Measurements from ENCODE around the gene PGGHG. TPM values are rescaled to one million over a fixed set of nuclear protein-coding genes. Genes with fewer than 3 reads are reported as not detected.

The PGGHG gene
- total RNA-seq, 4 donors from 2014 or later = 13.3 to 23.7 (median 18.8) TPM

DNA sequence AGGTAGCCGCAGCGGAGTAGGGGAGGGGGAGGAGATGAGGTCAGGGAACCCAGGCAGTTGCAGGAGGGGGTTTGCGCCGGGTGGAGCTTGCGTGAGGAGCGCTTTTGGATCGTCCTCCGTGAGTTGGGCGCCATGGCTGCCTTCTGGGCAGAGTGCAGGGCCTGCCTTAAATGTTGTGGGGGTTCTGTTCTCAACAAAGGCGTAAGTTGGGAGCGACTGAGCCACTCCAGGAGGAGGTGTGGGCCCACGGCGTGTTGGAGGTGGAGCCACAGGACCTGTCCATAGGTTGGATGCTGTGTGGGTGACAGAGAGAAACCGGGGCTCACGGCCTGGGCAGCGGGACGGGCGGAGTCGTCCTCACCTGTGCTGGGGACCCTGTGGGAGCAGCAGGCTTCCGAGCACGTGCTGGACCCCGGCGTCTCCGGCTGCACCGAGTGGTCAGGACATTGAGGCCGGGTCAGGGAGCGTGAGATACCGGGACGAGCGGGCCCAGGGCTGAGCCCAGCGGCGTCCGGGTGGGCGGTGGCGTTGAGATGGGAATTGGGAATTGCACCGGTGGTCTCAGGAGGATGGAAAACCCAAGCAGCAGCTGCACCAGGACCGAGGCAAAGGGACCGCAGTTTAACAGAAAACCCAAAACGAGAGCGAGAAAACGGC is 977 bp upstream of the PGGHG start:
- Histone ChIP-seq H3K36me3 (peaks cover 0 to 13% (median 5%) of the 10 kb centered on the region in 4 donors), H3K9me3 (no peaks in the 10 kb centered on the region), H3K27me3 (peaks cover 0 to 44% (median 3%) of the 10 kb centered on the region in 4 donors), H3K4me1 (peaks cover 8 to 30% (median 28%) of the 10 kb centered on the region in 4 donors), H3K4me3 (peak overlapping the region; percentile 80 to 93 (median 82)), H3K27ac (replicated peaks in 1 of 4) (peak overlapping the region in 2 of 4 donors; percentile 70 to 78)
- intact Hi-C loops (cut with DNase I) = no loop called here
- DNase-seq (ENCODE audit: extremely low spot score) = no peak
- TF ChIP-seq POLR2AphosphoS5 (IDR thresholded peaks at IDR 0.05) (no peak), EP300 (IDR thresholded peaks at IDR 0.05) (no peak)
- 35% methylated on average over 39 of the region's 41 CpGs for WGBS

DNA sequence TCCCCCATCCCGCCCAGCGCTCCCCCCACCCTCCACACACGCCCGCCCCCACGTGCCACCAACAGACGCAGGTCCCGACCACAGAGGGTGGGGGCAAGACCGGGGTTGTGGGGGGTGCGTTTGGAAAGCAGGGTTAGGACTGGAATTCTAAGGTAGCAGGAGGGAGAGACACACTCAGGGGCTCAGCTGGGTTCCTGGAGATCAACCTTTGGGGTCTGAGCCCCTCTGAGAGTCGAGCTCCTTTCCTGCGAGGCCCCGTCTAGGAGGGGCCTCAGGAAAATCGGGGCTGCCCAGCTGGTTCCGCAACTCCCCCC is 429 bp downstream of the PGGHG start:
- DNase-seq (ENCODE audit: extremely low spot score) = no peak
- Histone ChIP-seq H3K4me1 (peaks cover 8 to 30% (median 28%) of the 10 kb centered on the region in 4 donors), H3K4me3 (peak overlapping the region; percentile 80 to 93 (median 82)), H3K9me3 (no peaks in the 10 kb centered on the region), H3K27ac (replicated peaks in 1 of 4) (peak overlapping the region; percentile 70 to 78 (median 72)), H3K36me3 (peaks cover 0 to 25% (median 14%) of the 10 kb centered on the region in 4 donors), H3K27me3 (peaks cover 0 to 31% (median 0%) of the 10 kb centered on the region in 4 donors)
- intact Hi-C loops (cut with DNase I) = no loop called here
- 48% methylated on average over 7 of the region's 14 CpGs for WGBS
- TF ChIP-seq, protein P1, sequence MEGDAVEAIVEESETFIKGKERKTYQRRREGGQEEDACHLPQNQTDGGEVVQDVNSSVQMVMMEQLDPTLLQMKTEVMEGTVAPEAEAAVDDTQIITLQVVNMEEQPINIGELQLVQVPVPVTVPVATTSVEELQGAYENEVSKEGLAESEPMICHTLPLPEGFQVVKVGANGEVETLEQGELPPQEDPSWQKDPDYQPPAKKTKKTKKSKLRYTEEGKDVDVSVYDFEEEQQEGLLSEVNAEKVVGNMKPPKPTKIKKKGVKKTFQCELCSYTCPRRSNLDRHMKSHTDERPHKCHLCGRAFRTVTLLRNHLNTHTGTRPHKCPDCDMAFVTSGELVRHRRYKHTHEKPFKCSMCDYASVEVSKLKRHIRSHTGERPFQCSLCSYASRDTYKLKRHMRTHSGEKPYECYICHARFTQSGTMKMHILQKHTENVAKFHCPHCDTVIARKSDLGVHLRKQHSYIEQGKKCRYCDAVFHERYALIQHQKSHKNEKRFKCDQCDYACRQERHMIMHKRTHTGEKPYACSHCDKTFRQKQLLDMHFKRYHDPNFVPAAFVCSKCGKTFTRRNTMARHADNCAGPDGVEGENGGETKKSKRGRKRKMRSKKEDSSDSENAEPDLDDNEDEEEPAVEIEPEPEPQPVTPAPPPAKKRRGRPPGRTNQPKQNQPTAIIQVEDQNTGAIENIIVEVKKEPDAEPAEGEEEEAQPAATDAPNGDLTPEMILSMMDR (IDR thresholded peaks at IDR 0.05) = no peak
- TF ChIP-seq EP300 (IDR thresholded peaks at IDR 0.05) (no peak), POLR2A (IDR thresholded peaks at IDR 0.05; ENCODE audit: low read depth) (no peak), POLR2AphosphoS5 (IDR thresholded peaks at IDR 0.05) (no peak)

DNA sequence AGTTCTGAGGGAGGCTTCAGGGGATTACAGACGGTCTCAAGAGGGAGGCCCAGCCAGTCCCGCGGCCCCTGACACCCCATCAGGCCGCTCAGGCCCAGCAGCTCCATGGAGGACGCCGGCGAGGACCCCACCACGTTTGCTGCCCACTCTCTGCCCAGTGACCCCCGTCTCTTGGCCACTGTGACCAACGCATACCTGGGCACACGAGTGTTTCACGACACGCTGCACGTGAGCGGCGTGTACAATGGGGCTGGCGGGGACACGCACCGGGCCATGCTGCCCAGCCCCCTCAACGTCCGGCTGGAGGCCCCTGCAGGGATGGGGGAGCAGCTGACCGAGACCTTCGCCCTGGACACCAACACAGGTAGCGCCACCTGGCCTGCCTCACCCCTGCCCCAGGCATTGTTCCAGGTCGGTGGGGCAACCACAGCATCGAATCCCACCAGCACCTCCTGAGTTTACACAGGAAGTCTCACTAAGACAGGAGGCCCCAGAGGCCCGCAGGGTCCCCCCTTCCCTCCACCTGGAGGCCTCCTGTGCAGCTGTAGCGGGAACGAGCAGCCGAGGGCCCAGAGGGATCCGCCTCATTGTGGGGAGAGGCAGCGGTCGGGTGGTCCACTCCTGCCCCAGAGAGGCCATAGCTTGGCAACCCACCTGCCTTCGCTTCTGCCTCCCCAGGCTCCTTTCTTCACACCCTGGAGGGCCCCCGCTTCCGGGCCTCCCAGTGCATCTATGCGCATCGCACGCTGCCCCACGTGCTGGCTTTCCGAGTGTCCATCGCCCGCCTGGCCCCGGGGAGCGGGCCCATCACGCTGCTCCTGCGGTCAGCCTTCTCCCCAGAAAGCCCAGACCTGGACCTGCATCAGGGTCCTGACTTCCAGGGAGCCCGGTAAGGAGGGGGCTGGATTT is 1.0 kb downstream of the PGGHG start:
- DNase-seq (ENCODE audit: extremely low spot score) = no peak
- Histone ChIP-seq H3K36me3 (peaks cover 0 to 31% (median 17%) of the 10 kb centered on the region in 4 donors), H3K27ac (replicated peaks in 1 of 4) (peak overlapping the region in 3 of 4 donors; percentile 70 to 78 (median 73)), H3K27me3 (peaks cover 0 to 25% (median 0%) of the 10 kb centered on the region in 4 donors), H3K4me3 (peak overlapping the region; percentile 80 to 93 (median 82)), H3K4me1 (peaks cover 8 to 30% (median 28%) of the 10 kb centered on the region in 4 donors), H3K9me3 (no peaks in the 10 kb centered on the region)
- TF ChIP-seq POLR2A (IDR thresholded peaks at IDR 0.05; ENCODE audit: low read depth) (no peak), POLR2AphosphoS5 (IDR thresholded peaks at IDR 0.05) (no peak), EP300 (IDR thresholded peaks at IDR 0.05) (no peak)
- TF ChIP-seq, protein P1 (IDR thresholded peaks at IDR 0.05) = no peak
- WGBS = 86% methylated on average over 38 of the region's 48 CpGs
- intact Hi-C loops (cut with DNase I) = no loop called here

DNA sequence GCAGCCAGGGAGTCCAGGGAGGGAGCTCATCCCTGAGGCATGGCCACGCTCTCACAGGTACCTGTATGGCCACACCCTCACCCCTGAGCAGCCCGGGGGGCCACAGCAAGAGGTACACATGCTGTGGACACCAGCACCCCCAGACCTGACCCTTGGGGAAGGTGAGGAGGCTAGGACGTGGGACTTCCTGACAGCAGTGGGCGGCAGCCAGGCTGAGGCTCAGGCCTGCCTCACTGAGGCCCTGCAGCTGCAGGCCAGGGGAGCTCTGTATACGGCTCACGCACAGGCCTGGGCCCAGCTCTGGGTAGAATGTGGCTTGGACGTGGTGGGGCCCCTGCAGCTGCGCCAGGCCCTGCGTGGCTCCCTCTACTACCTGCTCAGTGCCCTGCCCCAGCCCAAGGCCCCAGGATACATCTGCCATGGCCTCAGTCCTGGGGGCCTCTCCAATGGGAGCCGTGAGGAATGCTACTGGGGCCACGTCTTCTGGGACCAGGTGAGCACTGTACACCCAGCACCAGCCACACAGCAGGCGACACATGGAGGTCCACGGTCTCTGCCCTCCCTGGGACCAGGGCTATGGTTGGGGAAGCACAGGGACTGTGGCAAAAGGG is 1.8 kb downstream of the PGGHG start:
- no peak overlapping the region for H3K27ac ChIP-seq (replicated peaks in 1 of 4)
- H3K4me3 ChIP-seq = no peak overlapping the region
- peaks cover 8 to 30% (median 28%) of the 10 kb centered on the region in 4 donors for H3K4me1 ChIP-seq
- 84% methylated on average over 10 of the region's 13 CpGs for WGBS
- peaks cover 0 to 20% (median 0%) of the 10 kb centered on the region in 4 donors for H3K27me3 ChIP-seq
- intact Hi-C loops (cut with DNase I) = no loop called here
- no peak for DNase-seq (ENCODE audit: extremely low spot score)
- H3K36me3 ChIP-seq = peaks cover 0 to 32% (median 17%) of the 10 kb centered on the region in 4 donors
- no peaks in the 10 kb centered on the region for H3K9me3 ChIP-seq
- TF ChIP-seq POLR2A (IDR thresholded peaks at IDR 0.05; ENCODE audit: low read depth) = no peak
- TF ChIP-seq EP300 (IDR thresholded peaks at IDR 0.05) = no peak
- no peak for TF ChIP-seq POLR2AphosphoS5 (IDR thresholded peaks at IDR 0.05)
- TF ChIP-seq, protein P1 (IDR thresholded peaks at IDR 0.05) = no peak

All from esophagus muscularis mucosa (tissue), 4 donors.